ENCODE measurements around the gene CACNA2D1. TPM values are rescaled to one million over a fixed set of nuclear protein-coding genes. Genes with fewer than 3 reads are reported as not detected.

Gene CACNA2D1
- total RNA-seq, 1 experiment from 2014 or later = 36.2 TPM

GRCh38 chr7:82087099-82087498 lies 356.5 kb downstream of the CACNA2D1 start:
- H4K5ac ChIP-seq (ENCODE audit: insufficient read length, low read depth, low read length) = no peak overlapping the region
- no peak overlapping the region for H3K56ac ChIP-seq (ENCODE audit: insufficient read length, low read depth, low read length)
- H2AK5ac ChIP-seq (ENCODE audit: insufficient read length, low read length) = no peak overlapping the region
- H3K79me1 ChIP-seq (ENCODE audit: insufficient read depth, low read depth, low read length, poor library complexity, severe bottlenecking) = no peaks in the 10 kb centered on the region
- no peak overlapping the region for H3K27ac ChIP-seq (ENCODE audit: insufficient read length, low read depth, low read length)
- Mint-ChIP-seq H3K36me3 (ENCODE audit: insufficient read depth in 1 of 3, low read depth in 3 of 3) (peaks cover 0 to 9% (median 7%) of the 10 kb centered on the region in 3 experiments; a peak in 3 of 7 replicates), H3K4me3 (no peak overlapping the region), H3K9me3 (no peaks in the 10 kb centered on the region; a peak in 1 of 5 replicates), H3K27ac (no peak overlapping the region), H3K4me1 (no peaks in the 10 kb centered on the region), H3K27me3 (ENCODE audit: low read depth) (no peaks in the 10 kb centered on the region)
- H3T11ph ChIP-seq (ENCODE audit: low read length) = no peak overlapping the region
- no peak overlapping the region for H2BK5ac ChIP-seq (ENCODE audit: insufficient read length, low read length)
- no peaks in the 10 kb centered on the region for H4K20me1 ChIP-seq (ENCODE audit: control insufficient read depth, insufficient read depth, insufficient read length)
- H2BK20ac ChIP-seq (ENCODE audit: low read depth, low read length, poor library complexity, severe bottlenecking) = no peak overlapping the region
- no CpG with 5 or more reads among the region's 4 CpGs for WGBS (ENCODE audit: extremely low coverage, insufficient read length, low lambda C conversion rate)
- no peak for DNase-seq
- H3K4me1 ChIP-seq (ENCODE audit: insufficient read depth, low read length) = no peaks in the 10 kb centered on the region
- H4K91ac ChIP-seq (ENCODE audit: insufficient read length, low read depth, low read length) = no peak overlapping the region
- no peaks in the 10 kb centered on the region for H3K79me2 ChIP-seq (ENCODE audit: insufficient read depth, low read length)
- no peak overlapping the region for H2BK120ac ChIP-seq (ENCODE audit: low read depth, low read length, poor library complexity, severe bottlenecking)
- no peak for TF ChIP-seq CTCF (conservative IDR thresholded peaks at IDR 0.05)
- no peaks in the 10 kb centered on the region for H3K9me3 ChIP-seq (ENCODE audit: control insufficient read depth, low read depth, low read length)
- no peak overlapping the region for H3K14ac ChIP-seq (ENCODE audit: insufficient read depth, low read length)
- H3K18ac ChIP-seq (ENCODE audit: insufficient read length, low read depth, low read length) = no peak overlapping the region
- H2AFZ ChIP-seq (ENCODE audit: low read length) = no peak overlapping the region
- no peaks in the 10 kb centered on the region for H3K27me3 ChIP-seq (ENCODE audit: insufficient read depth, low read length)
- H3K4me2 ChIP-seq (ENCODE audit: insufficient read depth, insufficient read length, low read length) = no peak overlapping the region
- no peak overlapping the region for H4K8ac ChIP-seq (replicated peaks; ENCODE audit: insufficient read length, low read depth, low read length)
- H2BK15ac ChIP-seq (ENCODE audit: low read depth, low read length) = no peak overlapping the region
- H2BK12ac ChIP-seq (ENCODE audit: insufficient read length, low read depth, low read length) = no peak overlapping the region
- no peak overlapping the region for H3K9ac ChIP-seq (ENCODE audit: extremely low read depth, insufficient read length, low read length)
- no peak overlapping the region for H3K23ac ChIP-seq (ENCODE audit: insufficient read length, low read depth, low read length)
- no peaks in the 10 kb centered on the region for H3K23me2 ChIP-seq (ENCODE audit: insufficient read length, low read depth, low read length, poor library complexity, severe bottlenecking)
- no peak overlapping the region for H3K4ac ChIP-seq (ENCODE audit: low read depth, low read length)
